Pulmonary artery endothelial cell (primary cell): ENCODE results near the gene NRIP2. TPM values are rescaled to one million over a fixed set of nuclear protein-coding genes. Genes with fewer than 3 reads are reported as not detected.

Experiments
- DNase-seq: peaks from one replicate; pipeline ENCODE4 v3.0.0-alpha.2; 2011; ENCODE audit warnings: low read depth, low spot score
- total RNA-seq: library from RNA; depleted of rRNA; stranded (reverse); fragments of >200 nt; gene quantifications from 2 replicates; pipeline ENCODE4 v1.2.3, GENCODE V29; 2014

NRIP2 gene
- total RNA-seq, 1 donor from 2014 or later: not detected

DNA sequence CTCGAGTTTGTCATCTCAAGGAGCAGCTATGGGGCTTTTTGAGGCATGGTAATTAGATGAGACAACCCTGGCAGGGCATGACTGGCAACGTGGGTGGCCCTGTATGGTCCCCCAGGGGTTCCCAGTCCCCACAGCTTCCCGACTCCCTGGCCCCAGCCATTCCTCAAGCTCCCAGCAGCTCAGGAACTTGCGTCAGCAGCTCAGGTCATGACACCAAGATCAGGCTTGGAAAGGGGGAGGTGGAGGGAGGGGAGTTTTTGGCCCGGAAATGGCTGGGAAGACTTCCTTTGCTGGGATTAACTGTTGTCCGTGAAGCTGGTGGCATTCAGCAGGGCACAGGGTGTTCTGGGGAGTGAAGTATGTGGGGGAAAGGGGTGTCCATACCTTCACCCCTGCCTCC is 10.4 kb upstream of the NRIP2 start:
- peak; percentile 49 for DNase-seq

DNA sequence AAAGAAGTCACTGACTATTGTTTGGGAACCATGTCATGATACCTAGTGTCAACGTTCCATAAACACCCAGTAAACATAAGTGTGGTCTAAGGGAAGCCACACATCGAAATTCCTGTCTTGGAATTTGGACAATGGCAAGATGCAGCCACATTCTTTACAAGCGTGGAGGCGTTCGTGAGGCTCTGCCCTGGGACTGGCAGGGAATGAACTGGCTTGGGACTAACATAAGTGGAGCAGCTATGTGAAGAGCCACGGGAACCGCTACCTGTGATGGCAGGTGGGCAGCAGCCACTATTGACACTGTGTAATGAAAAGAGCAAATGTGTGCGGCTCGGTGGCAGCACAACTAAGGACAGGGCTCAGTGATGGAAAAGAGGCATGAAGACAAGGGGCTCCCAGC is 10.0 kb upstream of the NRIP2 start:
- DNase-seq: no peak

DNA sequence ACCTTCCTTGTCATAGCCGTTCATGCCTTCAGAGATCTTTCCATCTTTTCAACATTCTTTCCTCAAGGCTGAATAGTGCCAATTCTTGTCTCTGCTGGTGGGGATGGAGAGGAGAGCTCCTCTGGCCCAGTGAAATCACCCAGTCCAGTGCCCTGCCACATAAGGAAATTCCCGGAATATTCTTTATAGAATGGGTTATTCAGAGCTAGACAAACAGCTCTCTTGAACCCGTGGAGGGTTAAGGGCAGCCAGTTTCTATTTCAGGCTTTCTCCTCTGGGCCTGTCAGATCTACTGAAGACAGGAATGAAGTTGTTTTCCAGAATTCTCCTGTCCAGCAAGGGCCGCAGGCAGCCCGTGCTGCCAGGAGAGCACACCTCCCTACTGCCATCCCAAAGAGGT is 8.1 kb upstream of the NRIP2 start:
- no peak for DNase-seq

DNA sequence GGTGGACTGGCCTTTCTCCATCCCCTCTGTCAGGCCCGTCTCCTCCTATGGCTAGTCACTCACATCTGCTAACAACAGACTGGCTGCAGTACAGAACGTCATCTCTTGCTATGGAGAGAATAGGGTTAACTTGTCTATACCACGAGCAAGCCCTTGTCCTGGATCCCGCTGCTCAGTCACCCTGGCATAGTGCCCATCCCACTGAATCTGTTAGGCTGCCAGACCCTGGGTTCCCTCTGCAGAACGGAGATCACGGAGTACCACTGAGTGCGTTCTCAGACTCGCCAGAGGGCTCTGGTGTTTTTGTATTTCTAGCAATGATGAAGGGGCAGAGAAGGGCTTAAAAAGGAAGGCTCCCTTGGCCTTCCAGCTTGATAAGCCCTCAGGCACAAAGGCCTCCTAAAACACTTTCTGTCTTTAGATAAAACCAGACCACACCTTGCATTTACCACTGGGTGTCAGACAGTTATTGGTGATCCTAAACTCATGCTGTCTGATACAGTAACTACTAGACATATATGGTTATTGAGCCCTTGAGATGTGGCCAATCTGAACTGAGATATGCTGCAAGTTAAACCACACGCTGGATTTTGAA is 6.3 kb upstream of the NRIP2 start:
- no peak for DNase-seq

DNA sequence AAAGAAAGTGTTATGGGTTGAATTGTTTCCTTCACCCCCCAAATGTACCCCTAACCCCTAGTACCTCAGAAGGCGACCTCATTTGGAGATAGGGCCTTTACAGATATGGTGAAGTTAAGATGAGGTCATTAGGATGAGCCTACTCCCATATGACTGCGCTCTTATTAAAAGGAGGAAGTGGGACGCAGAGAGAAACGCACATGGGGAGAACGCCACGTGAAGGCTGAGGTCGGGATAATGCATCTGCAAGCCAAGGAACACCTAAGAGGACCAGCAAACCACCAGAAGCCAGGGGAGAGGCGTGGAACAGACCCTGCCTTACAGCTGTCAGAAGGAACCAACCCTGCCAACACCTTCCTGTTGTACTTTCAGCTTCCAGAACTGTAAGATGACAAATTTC is 1.7 kb upstream of the NRIP2 start:
- no peak for DNase-seq

DNA sequence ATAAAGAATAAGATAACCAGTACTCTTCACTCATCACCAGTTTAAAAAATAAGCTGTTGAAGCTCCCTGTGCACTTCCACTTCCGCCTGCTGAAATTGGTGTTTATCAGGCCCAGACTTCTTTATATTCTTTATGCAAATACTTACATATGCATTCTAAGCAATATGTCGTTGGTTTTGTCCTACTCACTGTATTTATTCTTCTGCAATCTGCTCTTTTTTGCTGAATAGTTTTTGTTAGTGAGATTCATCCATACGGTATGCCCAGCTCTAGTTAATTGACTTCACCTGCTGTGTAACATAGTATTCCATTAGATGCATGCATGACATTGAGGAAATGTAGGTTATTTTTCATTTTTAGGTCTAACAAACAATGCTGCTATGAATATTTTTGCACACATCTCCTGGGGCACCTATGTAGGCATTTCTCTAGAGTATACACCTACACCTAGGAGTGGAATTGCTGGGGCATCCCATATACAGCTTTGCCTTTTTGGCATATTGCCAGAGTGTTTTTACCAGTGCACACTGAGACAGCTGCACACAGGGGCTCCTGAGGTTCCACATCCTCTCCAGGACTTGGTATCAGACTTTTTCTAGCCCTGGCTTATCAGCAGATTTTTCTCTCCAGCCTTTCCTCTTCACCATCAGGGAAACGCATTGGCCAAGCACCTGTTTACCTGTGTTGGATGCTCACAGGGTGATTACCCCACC is 1.0 kb upstream of the NRIP2 start:
- no peak for DNase-seq

DNA sequence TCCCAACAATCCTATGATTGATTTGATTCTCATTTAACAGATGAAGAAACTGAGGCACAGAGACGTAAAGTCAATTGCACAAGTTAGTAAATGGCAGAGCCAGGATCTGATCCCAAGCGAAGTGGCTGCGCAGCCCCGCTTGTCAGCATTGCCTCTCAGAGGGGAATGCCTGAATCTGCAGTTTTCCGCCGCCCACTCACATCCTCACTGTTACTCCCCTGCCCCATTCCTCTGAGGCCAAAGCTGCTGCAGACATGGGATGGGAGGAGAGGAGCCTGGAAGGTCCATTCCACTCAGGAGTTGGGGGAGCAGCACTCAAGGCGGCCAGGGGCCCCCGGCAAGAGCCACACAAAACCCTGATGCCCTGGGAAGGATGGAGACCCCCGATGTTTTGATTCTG is 1.0 kb downstream of the NRIP2 start:
- no peak for DNase-seq

DNA sequence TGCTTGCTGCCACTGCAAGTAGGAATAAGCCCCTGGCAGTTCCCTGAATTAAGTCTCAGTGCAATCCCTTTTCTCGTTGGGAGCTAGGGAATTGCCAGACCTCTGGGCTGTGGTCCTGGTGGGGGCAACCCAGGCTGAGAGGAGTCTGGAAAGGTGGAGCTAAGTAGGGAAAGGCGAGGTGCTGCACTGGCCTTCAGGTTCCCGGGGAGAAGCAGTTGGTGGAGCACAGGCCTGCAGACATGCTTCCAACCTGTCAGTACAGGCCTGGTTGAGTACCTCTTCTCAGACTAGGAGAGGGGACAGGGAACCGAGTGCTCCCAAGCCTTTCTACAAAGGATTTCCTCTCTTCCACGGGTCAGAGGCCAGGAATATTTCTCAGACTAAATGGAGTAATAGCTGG is 1.5 kb downstream of the NRIP2 start:
- no peak for DNase-seq

DNA sequence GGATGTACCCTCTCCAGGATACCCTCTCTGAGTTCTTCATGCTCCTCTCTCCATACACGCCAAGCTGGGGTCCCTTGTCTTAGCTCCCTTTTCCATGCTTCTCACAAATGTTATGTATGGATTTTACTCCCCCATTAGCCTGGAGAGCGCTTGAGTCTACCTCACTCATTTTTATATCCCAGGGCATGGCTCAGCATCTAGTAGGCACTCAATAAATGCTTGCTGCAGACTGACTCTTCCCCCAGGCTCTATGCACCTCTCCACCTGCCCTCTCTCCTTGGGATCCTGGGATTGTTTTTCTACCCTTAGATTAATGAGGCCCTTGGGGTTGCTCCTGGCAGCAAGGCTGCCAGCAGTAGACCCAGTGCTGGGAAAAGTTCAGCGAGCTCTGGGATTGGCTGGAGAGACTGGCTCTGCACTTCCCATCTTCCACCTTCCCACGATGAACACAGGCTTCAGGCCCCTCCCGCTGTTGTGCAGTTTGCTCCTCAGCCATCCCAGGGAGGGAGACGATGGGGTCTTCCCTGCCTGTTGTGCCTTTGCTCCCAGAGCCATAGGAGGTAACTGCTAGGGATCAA is 2.2 kb downstream of the NRIP2 start:
- DNase-seq: no peak

DNA sequence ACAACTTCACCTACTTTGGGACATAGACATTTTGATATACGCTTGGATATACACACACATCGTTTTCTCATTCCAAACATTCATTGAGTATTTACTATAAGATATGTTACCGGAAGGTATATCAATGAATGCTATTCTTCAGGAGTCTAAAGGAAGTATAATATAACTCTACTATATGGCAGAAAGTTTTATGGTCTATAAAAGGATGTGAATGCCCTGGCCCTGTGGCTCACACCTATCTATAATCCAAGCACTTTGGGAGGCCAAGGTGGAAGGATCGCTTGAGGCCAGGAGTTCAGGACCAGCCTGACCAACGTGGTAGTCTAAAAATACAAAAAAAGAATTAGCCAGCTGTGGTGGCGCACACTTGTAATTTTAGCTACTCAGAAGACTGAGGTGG is 5.6 kb downstream of the NRIP2 start:
- DNase-seq: no peak

DNA sequence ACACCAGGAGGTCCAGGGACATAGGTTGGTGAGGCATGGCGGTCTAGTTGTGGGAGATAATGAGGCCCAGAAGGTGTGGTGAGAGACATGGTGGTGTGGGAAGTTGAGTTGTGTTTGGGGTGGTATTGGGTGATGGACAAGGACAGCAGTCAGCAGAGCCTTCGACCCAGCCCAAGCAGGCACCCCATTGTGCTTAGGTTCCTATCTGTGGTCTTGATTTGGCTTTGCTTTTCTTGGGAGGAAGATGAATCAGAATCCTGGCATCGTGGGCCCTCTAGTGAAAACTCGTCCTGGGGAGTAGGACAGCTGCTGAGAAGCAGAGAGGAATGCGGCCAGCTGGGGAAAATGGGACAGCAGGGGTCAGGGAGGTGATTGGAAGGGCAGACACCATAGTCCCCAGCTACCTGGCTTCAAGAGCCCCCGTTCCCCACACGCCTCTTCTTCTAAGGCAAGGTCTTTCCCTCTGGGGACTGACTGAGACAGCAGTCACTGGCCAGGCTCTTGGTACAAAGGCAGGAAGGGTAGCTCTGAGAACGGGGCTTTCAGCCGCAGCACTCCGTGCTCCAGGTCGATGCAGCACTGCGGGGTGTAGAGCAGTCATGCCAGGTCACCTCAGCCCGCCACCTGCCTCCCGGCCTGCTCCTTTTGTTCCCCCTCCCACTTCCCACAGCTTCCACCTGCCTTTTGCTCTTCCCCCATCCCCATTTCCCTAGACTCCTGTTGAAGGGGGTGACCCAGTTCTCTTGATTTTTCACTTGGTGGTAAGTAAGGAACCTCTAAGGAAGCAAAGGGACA is 7.9 kb downstream of the NRIP2 start:
- no peak for DNase-seq

DNA sequence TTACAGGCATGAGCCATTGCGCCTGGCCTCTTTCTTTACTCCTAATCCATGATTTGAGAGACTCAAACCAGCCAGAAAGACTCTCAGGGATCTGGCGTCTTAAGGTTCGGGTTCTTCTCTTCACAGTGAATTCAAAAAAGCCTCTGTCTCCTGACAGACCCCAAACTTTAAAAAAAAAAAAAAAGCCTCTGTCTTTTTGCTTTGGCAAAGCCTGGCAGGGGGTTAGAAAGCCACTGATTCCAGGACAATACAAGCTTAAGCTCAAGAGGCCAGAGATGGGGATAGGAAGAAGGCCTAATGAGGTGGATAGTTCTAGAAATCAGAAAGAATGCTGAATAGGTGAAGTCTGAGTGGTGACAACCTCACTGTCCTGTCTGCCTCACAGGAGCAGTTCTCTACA is 8.8 kb downstream of the NRIP2 start:
- DNase-seq: no peak

DNA sequence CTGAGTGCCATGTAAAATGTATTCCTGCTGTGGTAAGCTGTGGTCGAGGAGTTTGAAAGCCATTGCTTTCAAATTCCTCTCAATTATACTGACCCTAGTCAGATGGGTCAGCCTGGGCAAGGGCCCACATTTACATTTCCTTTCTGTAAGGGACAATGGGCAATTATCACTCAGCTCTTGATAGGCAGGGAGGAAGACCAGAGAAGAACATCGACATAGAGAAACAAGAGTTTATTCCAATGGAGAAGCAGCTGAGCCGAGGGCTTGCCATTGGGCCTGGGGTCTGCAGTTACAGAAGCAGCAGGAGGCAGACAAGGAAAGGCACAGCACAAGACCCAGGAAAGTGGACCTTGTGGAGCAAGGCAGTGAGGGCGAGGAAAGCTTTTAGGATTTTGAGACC is 9.7 kb downstream of the NRIP2 start:
- DNase-seq: no peak

DNA sequence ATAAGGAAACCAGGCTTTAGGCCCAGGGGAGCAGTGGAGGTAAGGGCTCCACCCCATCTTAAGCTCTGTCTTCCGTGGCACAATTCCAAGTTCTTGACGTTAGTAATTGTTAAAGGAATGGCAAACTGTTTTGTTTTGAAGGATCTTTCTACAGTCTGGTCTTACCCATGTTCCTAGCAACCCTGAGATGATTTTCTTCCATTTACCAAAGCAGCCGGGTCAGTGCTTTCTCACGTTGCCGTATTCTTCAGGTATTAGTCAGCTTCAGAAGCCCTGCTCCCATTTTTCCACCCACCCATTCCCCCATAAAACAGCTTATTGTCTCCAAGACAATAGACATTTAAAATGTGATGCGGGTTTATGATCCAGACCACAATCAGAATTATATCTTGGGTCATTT is 10.3 kb downstream of the NRIP2 start:
- no peak for DNase-seq

DNA sequence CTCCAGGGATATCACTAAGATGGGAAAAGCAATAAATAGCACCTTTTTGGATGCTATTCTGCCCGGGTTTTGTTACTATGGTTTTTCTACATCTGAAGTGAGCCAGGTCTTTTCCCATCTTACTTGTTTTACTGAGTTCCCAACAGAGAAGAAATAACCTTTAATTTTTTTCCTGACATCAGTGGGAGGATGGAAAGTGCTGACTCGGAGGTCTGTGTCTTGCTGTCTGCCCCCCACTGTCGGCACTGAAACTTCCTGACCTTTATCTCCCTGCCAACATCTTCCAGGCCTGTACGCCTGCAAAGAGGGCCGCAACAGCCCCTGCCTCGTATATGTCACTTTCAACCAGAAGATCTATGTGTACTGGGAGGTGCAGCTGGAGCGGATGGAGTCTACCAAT is 11.4 kb downstream of the NRIP2 start:
- no peak for DNase-seq

DNA sequence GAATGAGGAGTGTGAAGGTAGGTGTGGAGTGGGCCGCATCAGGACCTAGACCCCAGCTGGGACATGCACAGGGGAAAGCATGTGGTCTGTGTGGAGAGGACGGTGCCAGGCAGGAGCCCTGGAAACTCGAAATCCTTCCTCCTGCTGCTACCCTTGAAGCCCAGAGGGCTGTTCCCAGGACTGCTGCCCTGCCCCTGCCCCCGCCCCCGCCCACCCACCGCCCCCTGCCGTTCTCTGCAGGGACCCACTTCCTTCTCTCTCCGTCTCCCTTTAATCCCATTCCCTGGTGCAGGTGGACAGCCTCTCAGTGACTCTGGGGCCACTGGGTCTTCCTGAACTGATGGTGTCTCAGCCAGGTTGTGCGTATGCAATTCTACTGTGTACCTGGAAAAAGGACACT is 14.4 kb downstream of the NRIP2 start:
- no peak for DNase-seq

DNA sequence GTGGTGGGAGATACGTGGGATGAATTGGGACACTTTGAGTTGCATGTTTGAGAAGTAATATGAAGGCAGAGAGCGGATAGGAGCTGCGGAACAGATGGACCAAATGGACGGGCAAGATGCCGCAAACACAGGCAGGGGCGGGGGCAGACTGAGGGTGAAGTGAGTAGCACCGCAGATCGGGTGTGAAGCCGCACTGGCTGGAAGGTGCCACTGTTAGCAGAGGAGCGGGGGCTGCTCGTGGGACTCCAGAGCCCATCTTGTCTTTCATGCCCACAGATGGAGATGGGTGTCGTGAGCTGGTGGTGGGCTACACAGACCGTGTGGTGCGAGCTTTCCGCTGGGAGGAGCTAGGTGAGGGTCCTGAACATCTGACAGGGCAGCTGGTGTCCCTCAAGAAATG is 15.0 kb downstream of the NRIP2 start:
- DNase-seq: no peak

DNA sequence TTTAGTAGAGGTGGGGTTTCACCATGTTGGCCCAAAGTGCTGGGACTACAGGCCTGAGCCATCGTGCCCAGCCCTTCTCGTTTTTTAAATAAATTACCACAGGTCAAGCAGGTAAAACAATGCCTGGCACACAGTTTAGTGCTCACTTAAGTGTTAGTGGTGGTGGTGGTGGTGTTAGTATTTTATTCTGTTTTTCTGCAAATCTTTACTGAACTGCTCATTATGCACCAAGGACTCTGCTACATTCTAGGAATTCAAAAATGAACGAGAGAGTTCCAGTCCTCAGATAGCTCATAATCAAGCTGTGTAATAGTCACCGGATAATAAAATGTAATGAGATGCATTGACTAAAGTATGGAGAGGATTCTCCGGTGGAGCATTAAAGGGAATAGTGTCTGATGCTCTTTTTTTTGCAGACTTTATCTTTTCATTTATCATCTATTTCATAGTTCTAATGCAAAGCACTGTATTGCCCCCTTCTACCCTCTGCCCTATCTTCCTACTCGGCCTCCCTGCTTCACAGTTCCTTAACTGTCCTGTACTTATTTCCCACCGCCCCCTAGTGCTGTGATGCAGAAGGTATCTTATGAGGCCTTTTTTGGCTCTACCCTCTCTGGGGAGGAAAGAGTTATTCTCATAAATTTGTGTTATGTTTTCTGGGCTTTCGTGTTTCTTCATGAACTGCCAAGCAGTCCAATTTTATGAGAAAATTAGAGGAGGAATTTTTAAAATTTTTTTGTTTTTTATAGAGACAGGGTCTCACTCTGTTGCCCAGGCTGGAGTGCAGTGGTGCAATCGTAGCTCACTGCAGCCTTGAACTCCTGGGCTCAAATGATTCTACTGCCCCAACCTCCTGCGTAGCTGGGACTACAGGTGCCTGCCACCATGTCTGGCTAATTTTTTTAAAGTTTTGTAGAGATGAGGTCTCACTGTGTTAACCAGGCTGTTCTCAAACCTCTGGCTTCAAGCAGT is 21.3 kb downstream of the NRIP2 start:
- peak; percentile 30 for DNase-seq

DNA sequence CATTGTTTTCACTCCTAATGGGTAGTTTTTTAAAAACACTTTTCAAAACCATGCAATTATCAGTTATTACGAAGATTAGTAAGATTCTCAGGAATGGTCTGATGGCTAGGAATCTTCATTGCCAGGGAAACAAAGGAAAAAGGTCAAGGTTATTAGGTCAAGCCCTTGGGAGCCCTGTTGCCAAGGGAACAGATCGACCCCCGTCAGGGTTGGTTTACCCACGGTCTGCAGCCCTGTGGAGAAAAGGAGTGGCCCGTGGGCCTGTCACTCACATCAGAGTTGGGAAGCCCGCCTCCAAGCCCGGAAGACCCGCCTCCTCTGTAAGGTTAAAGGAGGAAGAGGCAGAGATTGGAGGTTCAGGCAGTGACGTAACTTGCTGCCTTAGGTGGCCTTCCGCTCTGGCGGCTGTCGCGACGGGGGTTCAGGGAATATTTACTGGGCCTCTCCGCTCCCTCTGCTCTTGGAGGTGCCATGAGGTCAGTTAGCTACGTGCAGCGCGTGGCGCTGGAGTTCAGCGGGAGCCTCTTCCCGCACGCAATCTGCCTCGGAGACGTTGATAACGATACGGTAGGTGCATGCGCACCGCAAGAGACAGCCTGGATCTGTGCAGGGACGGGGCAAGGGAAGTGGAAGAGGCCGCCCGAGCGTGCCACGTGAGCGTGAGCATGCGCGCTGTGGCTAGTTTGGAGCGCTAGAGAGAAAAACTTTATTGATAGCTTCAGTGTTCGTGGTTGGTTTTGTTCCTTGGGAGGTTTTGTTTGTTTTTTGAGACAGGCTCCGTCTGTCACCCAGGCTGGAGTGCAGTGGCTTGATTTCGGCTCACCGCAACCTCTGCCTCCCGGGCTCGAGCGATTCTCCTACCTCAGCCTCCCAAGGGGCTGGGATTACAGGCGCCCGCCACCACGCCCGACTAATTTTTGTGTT is 22.3 kb downstream of the NRIP2 start, which contains the start of gene ITFG2:
Gene ITFG2 (plus strand): TSS at position 379 of the 924 bp plus-strand sequence. CDS start 93 bp downstream, at position 472.
- peak; percentile 94 for DNase-seq

DNA sequence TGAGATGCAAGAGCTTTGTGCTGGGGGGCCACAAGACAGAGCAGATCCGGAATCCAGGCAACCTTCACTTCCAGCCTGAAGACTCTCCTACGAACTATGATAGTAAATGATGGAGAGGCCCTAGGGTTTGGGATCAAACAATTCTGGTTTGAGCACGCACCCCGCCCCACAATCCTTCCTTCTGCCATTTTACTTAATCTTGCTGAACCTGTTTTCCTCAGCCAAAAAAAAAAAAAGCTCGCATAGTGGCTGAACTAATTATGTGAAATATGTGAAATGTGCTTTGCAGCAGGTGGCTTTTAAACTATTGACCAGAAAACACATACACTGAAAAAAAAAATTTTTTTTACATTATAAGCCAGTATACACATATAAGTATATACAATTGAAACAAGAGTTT is 23.0 kb downstream of the NRIP2 start:
- no peak for DNase-seq
